Body of pancreas (tissue), 4 donors: Measurements from ENCODE around the gene PATJ.

Source experiments
- POLR2A ChIP-seq, 3 donors: fragments of 450-650 bp; IDR thresholded peaks; one replicate each; pipeline ENCODE4 v1.6.1; 2016; ENCODE audit warnings: antibody characterized with exemption in 3 of 3, mild to moderate bottlenecking in 2 of 3
- TF ChIP-seq, protein P1 (sequence below), 7 experiments: fragments of 450-650 bp in 4 of 7; fragments of 200-600 bp in 3 of 7; sonication (generic) in 3 of 7; IDR thresholded peaks; one replicate each; pipeline ENCODE4 v1.5.1; 2016 to 2019; ENCODE audit warnings: antibody characterized with exemption in 7 of 7

DNA sequence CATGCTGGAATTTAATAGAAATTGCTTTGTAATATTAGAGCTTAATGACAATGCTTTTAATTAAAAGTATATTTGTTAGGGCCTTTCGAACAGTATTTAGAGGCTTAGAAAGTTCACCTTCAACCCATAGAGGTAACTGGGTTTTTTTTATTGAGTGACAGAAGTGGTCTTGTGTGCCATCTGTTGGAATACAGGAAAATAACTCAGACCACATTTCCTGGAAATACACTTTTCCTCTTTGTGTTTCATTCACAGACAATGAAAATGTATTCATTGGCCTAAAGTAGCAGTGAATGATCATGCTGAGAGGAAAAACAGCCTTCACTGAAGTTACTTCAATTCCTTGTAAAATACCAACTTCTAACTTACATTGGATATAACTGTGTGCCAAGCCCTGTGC is 368.8 kb downstream of the PATJ start:
- TF ChIP-seq, protein P1, sequence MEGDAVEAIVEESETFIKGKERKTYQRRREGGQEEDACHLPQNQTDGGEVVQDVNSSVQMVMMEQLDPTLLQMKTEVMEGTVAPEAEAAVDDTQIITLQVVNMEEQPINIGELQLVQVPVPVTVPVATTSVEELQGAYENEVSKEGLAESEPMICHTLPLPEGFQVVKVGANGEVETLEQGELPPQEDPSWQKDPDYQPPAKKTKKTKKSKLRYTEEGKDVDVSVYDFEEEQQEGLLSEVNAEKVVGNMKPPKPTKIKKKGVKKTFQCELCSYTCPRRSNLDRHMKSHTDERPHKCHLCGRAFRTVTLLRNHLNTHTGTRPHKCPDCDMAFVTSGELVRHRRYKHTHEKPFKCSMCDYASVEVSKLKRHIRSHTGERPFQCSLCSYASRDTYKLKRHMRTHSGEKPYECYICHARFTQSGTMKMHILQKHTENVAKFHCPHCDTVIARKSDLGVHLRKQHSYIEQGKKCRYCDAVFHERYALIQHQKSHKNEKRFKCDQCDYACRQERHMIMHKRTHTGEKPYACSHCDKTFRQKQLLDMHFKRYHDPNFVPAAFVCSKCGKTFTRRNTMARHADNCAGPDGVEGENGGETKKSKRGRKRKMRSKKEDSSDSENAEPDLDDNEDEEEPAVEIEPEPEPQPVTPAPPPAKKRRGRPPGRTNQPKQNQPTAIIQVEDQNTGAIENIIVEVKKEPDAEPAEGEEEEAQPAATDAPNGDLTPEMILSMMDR (IDR thresholded peaks at IDR 0.05), result no peak
- TF ChIP-seq POLR2A (IDR thresholded peaks at IDR 0.05), result no peak
